Mesodermal cell (in vitro differentiated cells): ENCODE results near the gene HOXA3.

ENCODE experiments used
- H3K27ac ChIP-seq: 2 replicates; pipeline ENCODE4 v1.7.0; 2013; ENCODE audit warnings: mild to moderate bottlenecking, low read depth, low read length, moderate library complexity; ENCODE audit not compliant: severe bottlenecking
- H3K36me3 ChIP-seq: 2 replicates; pipeline ENCODE4 v1.7.1; 2013; ENCODE audit warnings: mild to moderate bottlenecking, low read length, moderate library complexity; ENCODE audit not compliant: control insufficient read depth, insufficient read depth
- H3K4me1 ChIP-seq: one replicate; pipeline ENCODE4 v1.7.1; 2013; ENCODE audit warnings: mild to moderate bottlenecking, low read length; ENCODE audit not compliant: insufficient read depth, control insufficient read depth, poor library complexity, severe bottlenecking
- H3K4me3 ChIP-seq: 2 replicates; pipeline ENCODE4 v1.7.0; 2013; ENCODE audit warnings: low read length, control low read depth, mild to moderate bottlenecking; ENCODE audit not compliant: insufficient read depth, poor library complexity, severe bottlenecking; ENCODE audit errors: extremely low read depth
- H3K9me3 ChIP-seq: 2 replicates; pipeline ENCODE4 v1.7.1; 2013; ENCODE audit warnings: mild to moderate bottlenecking, low read length, moderate library complexity; ENCODE audit not compliant: control insufficient read depth
- WGBS, 2 experiments: methylation state at CpG; one replicate each; pipeline ENCODE4 v1.1.5; 2013; ENCODE audit warnings: missing lambda C conversion rate in 2 of 2; ENCODE audit not compliant: insufficient coverage in 2 of 2; 5-methylcytosine and 5-hydroxymethylcytosine counted together

The HOXA3 gene

DNA sequence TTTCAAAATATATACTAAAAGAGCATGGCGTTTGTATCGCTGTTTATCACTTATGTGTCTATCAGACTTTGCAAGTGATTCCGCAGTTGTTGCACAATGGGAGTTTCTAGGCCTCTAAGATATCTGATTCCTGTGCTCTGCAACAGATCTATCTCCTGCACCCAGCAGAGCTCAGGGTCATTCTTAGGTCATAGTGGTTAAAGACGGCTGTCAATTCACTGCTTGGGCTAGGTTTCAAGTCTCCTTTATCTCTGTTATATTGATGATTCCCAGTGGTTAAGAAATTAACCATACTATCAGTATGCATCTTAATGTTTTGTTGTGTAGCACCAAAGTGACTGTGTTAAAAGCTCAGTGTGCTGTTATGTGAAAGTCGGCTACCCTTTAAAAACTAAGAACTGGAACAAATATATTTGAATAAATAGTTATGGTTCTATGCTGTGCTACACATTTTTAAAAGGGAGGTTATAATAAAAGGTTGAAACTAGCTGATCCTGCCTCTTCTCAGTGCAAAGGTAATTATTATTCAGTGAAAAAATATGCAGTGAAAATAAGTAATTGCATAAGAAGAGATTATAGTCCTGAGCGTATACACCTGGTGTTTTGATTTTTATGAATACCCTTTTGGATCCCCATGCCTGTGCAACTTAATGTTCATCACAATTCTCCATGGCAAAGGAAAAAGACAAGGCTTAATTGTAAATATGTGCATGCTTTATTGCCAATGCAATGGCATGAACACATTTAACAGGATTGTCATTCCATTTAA, 80.6 kb downstream of the HOXA3 start:
- 83 to 100% methylated on average over 3 to 4 of the region's 6 CpGs for WGBS, 2 experiments
- Histone ChIP-seq H3K9me3 (no peaks in the 10 kb centered on the region), H3K27ac (no peak overlapping the region), H3K4me3 (no peak overlapping the region), H3K4me1 (no peaks in the 10 kb centered on the region), H3K36me3 (no peaks in the 10 kb centered on the region)

- H3K4me3 ChIP-seq: no peak overlapping the region
- no peaks in the 10 kb centered on the region for H3K36me3 ChIP-seq
- H3K4me1 ChIP-seq: no peaks in the 10 kb centered on the region
- H3K9me3 ChIP-seq: no peaks in the 10 kb centered on the region
- no peak overlapping the region for H3K27ac ChIP-seq
- WGBS, 2 experiments: 93 to 100% methylated on average over 1 of the region's 1 CpG
Observed at GRCh38 chr7:27068259-27068658, 84.1 kb downstream of the HOXA3 start.

DNA sequence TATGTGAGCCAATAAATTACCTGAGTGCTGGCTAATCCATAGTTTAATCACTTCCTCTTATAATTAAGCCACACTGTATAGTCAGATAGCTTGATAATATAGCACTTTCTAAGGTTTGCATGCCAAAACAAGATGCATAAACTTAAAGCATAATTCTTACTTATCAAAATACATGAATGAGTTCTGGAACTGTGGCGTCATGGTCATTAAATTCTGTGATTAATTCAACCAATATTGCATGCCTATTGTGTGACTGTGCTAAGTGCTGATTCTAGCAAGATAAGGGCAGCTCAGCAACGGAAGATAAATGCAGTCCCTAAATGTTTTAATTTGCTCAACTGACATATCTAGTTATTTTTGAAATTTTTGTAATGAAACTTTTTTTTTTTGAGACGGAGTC, 86.2 kb downstream of the HOXA3 start:
- 100% methylated on average over 1 of the region's 3 CpGs for WGBS, 2 experiments

DNA sequence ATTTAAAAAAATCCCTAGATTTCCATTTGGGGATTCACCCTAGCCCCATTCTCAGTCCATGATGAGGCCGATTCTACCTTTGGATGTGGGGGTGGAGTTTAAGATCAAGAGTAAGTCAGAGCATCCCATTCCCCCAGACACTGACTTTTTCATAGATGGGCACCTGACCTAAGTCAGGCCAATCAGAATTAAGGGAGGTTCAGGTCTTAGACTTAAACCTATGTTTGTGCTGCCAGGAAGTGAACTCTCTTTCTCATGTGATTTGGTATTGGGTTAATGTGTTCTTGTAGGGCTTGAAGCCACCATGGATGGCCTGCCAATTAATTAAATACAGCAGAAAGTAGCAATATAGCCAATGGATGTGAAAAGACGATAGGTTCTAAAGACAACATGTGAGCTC, 86.7 kb downstream of the HOXA3 start:
- Histone ChIP-seq H3K9me3 (no peaks in the 10 kb centered on the region), H3K36me3 (no peaks in the 10 kb centered on the region), H3K4me1 (no peaks in the 10 kb centered on the region), H3K4me3 (no peak overlapping the region), H3K27ac (no peak overlapping the region)
- WGBS, 2 experiments: 100% methylated on average over 1 of the region's 2 CpGs

More for the DNA sequence above, 86.2 kb downstream of the HOXA3 start:
- no peaks in the 10 kb centered on the region for H3K9me3 ChIP-seq
- H3K27ac ChIP-seq: no peak overlapping the region
- no peaks in the 10 kb centered on the region for H3K36me3 ChIP-seq
- H3K4me1 ChIP-seq: no peaks in the 10 kb centered on the region
- H3K4me3 ChIP-seq: no peak overlapping the region

- H3K4me3 ChIP-seq: no peak overlapping the region
- H3K9me3 ChIP-seq: no peaks in the 10 kb centered on the region
- H3K27ac ChIP-seq: no peak overlapping the region
- H3K36me3 ChIP-seq: no peaks in the 10 kb centered on the region
- WGBS, 2 experiments: 93 to 100% methylated on average over 2 of the region's 2 CpGs
- H3K4me1 ChIP-seq: no peaks in the 10 kb centered on the region
Observed at GRCh38 chr7:27064661-27065060, 87.7 kb downstream of the HOXA3 start.

GRCh38 chr7:27064159-27064558, 88.2 kb downstream of the HOXA3 start:
- H3K4me1 ChIP-seq: no peaks in the 10 kb centered on the region
- WGBS, 2 experiments: 100% methylated on average over 1 of the region's 2 CpGs

GRCh38 chr7:27062946-27063345, 89.4 kb downstream of the HOXA3 start:
- WGBS, 2 experiments: 95 to 96% methylated on average over 2 to 4 of the region's 4 CpGs
- Histone ChIP-seq H3K4me3 (no peak overlapping the region), H3K4me1 (no peaks in the 10 kb centered on the region), H3K9me3 (no peaks in the 10 kb centered on the region), H3K27ac (no peak overlapping the region), H3K36me3 (no peaks in the 10 kb centered on the region)

More at GRCh38 chr7:27064159-27064558, 88.2 kb downstream of the HOXA3 start:
- Histone ChIP-seq H3K36me3 (no peaks in the 10 kb centered on the region), H3K27ac (no peak overlapping the region), H3K4me3 (no peak overlapping the region), H3K9me3 (no peaks in the 10 kb centered on the region)
